Measurements from ENCODE around the gene PRR20G. TPM values are rescaled to one million over a fixed set of nuclear protein-coding genes. Genes with fewer than 3 reads are reported as not detected.

PRR20G gene
- total and polyA plus RNA-seq, 8 donors = not detected

DNA sequence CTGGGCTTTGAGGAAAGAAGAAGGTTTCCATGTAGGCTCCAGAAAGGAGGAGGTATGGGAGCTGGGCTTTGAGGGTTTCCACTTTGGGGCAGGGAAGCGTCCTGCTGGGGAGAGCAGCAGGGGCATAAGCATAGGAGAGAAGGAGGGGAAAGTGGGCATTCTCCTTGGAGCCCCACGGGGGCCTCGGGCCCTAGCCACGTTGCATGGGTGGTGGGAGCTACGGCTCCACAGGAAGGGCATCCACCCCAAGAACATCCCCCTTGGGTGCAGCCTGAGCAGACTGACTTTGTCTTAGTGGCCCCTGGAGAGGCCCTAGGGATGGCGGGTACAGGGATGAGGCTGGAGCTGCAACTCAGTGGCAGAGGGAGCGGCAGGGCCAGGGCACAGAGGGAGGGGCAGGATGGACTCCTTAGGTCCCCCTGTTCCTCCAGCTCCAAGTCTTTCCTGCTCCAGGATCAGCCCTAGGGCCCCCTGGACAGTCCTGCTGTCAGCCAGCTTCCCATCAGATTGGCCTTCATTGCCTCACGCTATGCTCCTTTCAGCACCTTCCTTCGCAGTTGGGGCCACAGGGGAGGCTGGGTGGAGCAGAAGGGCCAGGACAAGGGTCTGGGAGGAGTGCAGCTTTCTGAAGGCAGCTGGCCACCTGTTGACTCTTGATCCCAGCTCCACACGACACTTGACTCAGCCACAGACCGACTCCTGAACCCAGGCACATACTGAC, 22.9 kb downstream of the PRR20G start:
- TF ChIP-seq, protein P1, sequence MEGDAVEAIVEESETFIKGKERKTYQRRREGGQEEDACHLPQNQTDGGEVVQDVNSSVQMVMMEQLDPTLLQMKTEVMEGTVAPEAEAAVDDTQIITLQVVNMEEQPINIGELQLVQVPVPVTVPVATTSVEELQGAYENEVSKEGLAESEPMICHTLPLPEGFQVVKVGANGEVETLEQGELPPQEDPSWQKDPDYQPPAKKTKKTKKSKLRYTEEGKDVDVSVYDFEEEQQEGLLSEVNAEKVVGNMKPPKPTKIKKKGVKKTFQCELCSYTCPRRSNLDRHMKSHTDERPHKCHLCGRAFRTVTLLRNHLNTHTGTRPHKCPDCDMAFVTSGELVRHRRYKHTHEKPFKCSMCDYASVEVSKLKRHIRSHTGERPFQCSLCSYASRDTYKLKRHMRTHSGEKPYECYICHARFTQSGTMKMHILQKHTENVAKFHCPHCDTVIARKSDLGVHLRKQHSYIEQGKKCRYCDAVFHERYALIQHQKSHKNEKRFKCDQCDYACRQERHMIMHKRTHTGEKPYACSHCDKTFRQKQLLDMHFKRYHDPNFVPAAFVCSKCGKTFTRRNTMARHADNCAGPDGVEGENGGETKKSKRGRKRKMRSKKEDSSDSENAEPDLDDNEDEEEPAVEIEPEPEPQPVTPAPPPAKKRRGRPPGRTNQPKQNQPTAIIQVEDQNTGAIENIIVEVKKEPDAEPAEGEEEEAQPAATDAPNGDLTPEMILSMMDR (IDR thresholded peaks at IDR 0.05) = no peak
- no peak for TF ChIP-seq POLR2AphosphoS5 (IDR thresholded peaks at IDR 0.05)
- TF ChIP-seq POLR2A (IDR thresholded peaks at IDR 0.05) = no peak
- TF ChIP-seq EP300 (IDR thresholded peaks at IDR 0.05) = no peak
- Histone ChIP-seq H3K27me3 (peaks cover 0 to 9% (median 0%) of the 10 kb centered on the region in 3 donors), H3K27ac (no peak overlapping the region), H3K36me3 (no peaks in the 10 kb centered on the region), H3K4me1 (no peaks in the 10 kb centered on the region), H3K4me3 (no peak overlapping the region), H3K9me3 (peaks cover 0 to 22% (median 18%) of the 10 kb centered on the region in 4 donors)
- intact Hi-C loops (cut with DNase I; ENCODE audit: low total_unique reads) = no loop called here
- no peak for DNase-seq
- WGBS, 5 donors = 74 to 88% (median 85%) methylated on average over 7 to 11 of the region's 11 CpGs

DNA sequence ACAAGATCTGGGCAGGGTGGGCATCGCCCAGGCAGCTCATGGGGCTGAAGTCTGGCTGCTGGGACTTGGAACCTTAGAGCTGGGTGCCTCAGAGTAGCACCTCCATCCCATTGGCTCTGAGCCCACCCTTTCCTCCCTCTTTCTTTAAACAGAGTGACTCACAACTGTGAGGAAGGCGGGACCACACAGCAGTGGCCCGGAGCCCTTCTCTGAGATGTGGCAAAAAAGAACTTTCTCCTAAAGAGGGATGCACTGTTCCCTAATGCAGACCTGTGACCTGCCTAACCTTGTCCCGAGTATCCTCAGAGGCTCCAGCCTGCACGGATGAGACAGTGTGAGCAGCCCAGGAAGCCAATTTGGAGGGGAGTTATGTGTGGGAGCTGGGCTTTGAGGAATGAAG, 23.6 kb downstream of the PRR20G start:
- 45 to 57% (median 48%) methylated on average over 5 of the region's 5 CpGs for WGBS, 5 donors
- Histone ChIP-seq H3K4me1 (no peaks in the 10 kb centered on the region), H3K27ac (no peak overlapping the region), H3K4me3 (no peak overlapping the region), H3K36me3 (no peaks in the 10 kb centered on the region), H3K9me3 (peaks cover 0 to 18% (median 13%) of the 10 kb centered on the region in 4 donors), H3K27me3 (peaks cover 0 to 9% (median 0%) of the 10 kb centered on the region in 3 donors)
- no peak for TF ChIP-seq POLR2AphosphoS5 (IDR thresholded peaks at IDR 0.05)
- no peak for TF ChIP-seq POLR2A (IDR thresholded peaks at IDR 0.05)
- no peak for TF ChIP-seq EP300 (IDR thresholded peaks at IDR 0.05)
- TF ChIP-seq, protein P1 (IDR thresholded peaks at IDR 0.05) = no peak
- no peak for DNase-seq
- intact Hi-C loops (cut with DNase I; ENCODE audit: low total_unique reads) = no loop called here

DNA sequence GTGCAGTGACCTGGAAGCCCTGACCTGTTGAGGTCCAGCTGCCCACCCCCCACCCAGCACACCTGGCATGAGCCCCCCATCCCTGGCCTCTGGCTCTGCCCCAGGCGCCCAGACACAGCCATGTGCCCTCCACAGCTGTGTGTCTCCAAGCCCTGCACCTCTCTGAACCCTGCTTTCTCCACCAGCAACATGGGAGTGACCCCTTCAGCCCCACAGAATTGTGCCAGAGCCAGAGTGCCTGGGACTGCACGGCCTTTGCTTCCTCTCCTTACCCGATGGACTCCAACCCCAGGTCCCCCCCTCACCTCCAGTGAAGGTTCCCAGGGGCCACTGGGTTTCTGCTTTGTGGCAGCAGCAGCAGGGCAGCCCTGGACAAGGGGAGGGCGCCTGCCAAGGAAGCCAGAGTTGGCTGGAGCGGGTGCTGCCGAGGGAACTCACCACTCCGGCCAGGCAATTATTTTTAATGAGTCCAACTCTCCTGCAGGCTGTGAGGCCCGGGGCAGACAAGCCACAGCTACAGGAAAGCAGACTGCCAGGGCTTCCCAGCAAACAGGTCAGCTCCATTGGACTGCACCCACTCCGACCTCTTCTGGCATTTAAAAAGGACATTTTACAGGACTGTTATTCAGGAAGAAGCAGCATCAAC, 24.1 kb downstream of the PRR20G start:
- Histone ChIP-seq H3K27me3 (peaks cover 0 to 9% (median 0%) of the 10 kb centered on the region in 3 donors), H3K27ac (no peak overlapping the region), H3K4me3 (no peak overlapping the region), H3K36me3 (no peaks in the 10 kb centered on the region), H3K9me3 (peaks cover 0 to 12% (median 7%) of the 10 kb centered on the region in 4 donors), H3K4me1 (no peaks in the 10 kb centered on the region)
- TF ChIP-seq, protein P1 (IDR thresholded peaks at IDR 0.05) = no peak
- TF ChIP-seq POLR2A (IDR thresholded peaks at IDR 0.05) (no peak), EP300 (IDR thresholded peaks at IDR 0.05) (no peak), POLR2AphosphoS5 (IDR thresholded peaks at IDR 0.05) (no peak)
- DNase-seq = no peak
- 49 to 80% (median 76%) methylated on average over 3 to 9 of the region's 9 CpGs for WGBS, 5 donors
- intact Hi-C loops (cut with DNase I; ENCODE audit: low total_unique reads) = no loop called here

DNA sequence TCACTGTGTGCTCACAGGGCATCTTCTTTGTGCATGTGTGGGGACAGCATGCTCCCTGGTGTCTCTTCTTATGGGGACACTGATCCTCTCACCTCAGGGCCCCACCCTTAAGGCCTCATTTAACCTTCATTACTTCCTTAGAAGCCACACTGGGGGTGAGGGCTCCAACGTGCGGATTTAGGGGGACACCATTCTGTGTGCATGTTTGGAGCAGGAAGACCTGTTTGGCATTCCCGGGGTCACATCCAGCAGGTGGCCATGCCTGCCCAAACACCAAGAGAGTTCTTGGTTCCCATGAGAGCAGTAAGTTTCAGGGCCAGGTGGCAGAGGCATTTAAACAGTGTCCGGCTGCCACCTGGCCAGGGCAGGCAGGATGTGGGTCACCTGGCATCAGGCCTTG, 24.8 kb downstream of the PRR20G start:
- 83 to 92% (median 85%) methylated on average over 4 of the region's 4 CpGs for WGBS, 5 donors
- H3K27me3 ChIP-seq = peaks cover 0 to 9% (median 0%) of the 10 kb centered on the region in 3 donors
- DNase-seq = no peak
- intact Hi-C loops (cut with DNase I; ENCODE audit: low total_unique reads) = no loop called here
- no peaks in the 10 kb centered on the region for H3K36me3 ChIP-seq
- H3K27ac ChIP-seq = no peak overlapping the region
- H3K4me1 ChIP-seq = no peaks in the 10 kb centered on the region
- TF ChIP-seq POLR2AphosphoS5 (IDR thresholded peaks at IDR 0.05) (no peak), POLR2A (IDR thresholded peaks at IDR 0.05) (no peak), EP300 (IDR thresholded peaks at IDR 0.05) (no peak)
- TF ChIP-seq, protein P1 (IDR thresholded peaks at IDR 0.05) = no peak
- no peak overlapping the region for H3K4me3 ChIP-seq
- peaks cover 0 to 5% (median under 1%) of the 10 kb centered on the region in 4 donors for H3K9me3 ChIP-seq

Data from stomach (tissue), 9 donors.